ENCODE results near the gene CYS1.

Gene CYS1

DNA sequence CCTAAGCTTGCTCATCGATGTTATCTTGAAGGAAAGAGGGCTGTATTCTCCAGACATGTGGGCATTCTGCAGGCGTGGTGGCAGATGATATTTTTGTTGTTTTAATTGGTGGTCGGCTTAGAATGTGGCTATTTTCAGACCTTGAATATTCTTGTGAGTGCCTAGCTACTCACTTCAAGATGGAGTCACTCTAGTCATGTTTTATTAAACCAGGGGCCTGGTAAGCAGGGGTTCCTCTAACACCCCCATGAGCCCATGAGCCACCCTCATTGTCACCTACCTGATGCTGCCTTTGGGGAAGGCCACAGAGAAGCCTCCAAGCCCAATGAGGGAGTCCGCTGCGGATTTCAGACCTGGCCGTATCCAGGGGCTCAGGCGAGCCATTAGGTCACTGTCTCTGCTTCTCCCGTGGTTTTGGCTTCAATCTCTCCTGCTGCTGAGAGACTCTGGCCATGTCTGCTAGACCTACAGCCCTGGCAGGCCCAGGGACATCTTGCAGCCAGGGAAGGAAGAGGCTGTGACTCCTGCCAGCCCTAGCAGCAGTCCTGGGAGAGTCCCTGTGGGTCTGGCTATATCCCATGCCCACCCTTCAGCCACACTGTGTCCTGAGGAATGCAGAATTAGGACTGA, 53.2 kb downstream of the CYS1 start:
- Histone ChIP-seq H3K27ac (ENCODE audit: low read depth, low read length) (no peak overlapping the region), H3K9ac (ENCODE audit: low read depth in 1 of 2, low read length in 2 of 2) (no peak overlapping the region), H3K4me1 (ENCODE audit: control insufficient read depth in 1 of 2, insufficient read depth in 2 of 2, low read length in 2 of 2) (peaks cover 11 to 29% of the 10 kb centered on the region in 2 donors), H3K4me3 (ENCODE audit: low read depth in 1 of 2, low read length in 2 of 2) (no peak overlapping the region), H3K36me3 (ENCODE audit: control insufficient read depth in 1 of 2, insufficient read depth in 2 of 2, low read length in 2 of 2) (no peaks in the 10 kb centered on the region), H3K27me3 (ENCODE audit: control insufficient read depth in 1 of 2, insufficient read depth in 2 of 2, low read length in 2 of 2) (no peaks in the 10 kb centered on the region), H3K9me3 (ENCODE audit: control insufficient read depth in 1 of 2, low read length in 2 of 2) (no peaks in the 10 kb centered on the region)

DNA sequence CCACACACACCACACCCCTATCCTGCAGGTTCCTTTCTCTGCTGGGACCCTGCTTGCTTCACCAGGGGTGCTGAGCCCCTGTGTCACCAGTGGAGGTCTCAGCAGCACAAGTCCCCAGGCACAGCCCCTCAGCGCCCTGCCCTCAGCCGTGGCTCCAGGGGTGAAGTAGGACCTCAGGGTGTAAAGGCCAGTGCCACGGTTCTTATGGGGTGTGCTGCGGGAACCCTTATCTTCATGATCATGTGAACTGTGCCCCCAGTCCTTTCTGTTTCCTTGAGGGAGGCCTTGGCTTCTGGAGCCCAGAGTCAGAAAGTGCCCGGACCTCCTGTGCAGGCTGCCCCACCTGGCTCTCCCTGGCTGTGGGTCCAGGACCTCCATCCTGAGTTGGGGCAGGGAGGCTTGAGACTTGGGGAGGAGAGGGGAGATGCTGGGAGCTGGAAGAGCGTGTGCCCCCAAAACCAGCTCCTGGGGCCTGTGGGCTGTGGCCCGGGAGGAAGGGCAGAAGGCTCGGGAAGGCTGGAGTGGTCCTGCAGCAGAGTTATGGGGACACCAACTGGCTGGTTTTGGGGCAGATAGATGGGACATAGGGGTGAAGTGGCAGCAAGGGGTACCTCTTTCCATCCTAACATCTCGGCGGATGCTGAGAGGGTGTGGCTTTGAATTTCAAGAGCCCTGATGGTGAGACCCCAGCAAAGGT, 57.1 kb downstream of the CYS1 start:
- Histone ChIP-seq H3K9me3 (ENCODE audit: control insufficient read depth in 1 of 2, low read length in 2 of 2) (no peaks in the 10 kb centered on the region), H3K9ac (ENCODE audit: low read depth in 1 of 2, low read length in 2 of 2) (no peak overlapping the region), H3K36me3 (ENCODE audit: control insufficient read depth in 1 of 2, insufficient read depth in 2 of 2, low read length in 2 of 2) (no peaks in the 10 kb centered on the region), H3K27me3 (ENCODE audit: control insufficient read depth in 1 of 2, insufficient read depth in 2 of 2, low read length in 2 of 2) (no peaks in the 10 kb centered on the region), H3K27ac (ENCODE audit: low read depth, low read length) (no peak overlapping the region), H3K4me1 (ENCODE audit: control insufficient read depth in 1 of 2, insufficient read depth in 2 of 2, low read length in 2 of 2) (peaks cover 11 to 13% of the 10 kb centered on the region in 2 donors), H3K4me3 (ENCODE audit: low read depth in 1 of 2, low read length in 2 of 2) (peak overlapping the region in 1 of 2 donors; percentile 17)

DNA sequence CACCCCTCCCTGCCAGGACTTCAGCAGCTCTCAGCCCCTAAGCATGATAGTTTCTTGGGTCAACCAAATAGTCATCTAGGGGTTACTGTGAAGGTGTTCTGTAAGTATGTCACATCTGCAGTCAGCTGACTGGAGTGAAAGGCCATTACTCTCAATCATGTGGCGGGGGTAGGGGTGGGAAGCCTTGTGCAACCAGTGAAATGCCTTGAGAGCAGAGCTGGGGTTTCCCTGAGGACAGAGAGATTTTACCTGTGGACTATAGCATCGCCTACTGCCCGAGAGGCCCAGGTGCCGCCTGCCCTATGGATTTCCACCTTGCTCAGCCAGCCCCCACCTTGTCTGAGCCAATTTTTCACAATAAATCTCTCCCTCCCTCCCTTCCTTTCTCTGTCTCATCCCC, 57.8 kb downstream of the CYS1 start:
- H3K9me3 ChIP-seq (ENCODE audit: control insufficient read depth in 1 of 2, low read length in 2 of 2) = no peaks in the 10 kb centered on the region
- H3K27me3 ChIP-seq (ENCODE audit: control insufficient read depth in 1 of 2, insufficient read depth in 2 of 2, low read length in 2 of 2) = no peaks in the 10 kb centered on the region
- peak overlapping the region in 1 of 2 donors; percentile 17 for H3K4me3 ChIP-seq (ENCODE audit: low read depth in 1 of 2, low read length in 2 of 2)
- no peak overlapping the region for H3K27ac ChIP-seq (ENCODE audit: low read depth, low read length)
- no peak overlapping the region for H3K9ac ChIP-seq (ENCODE audit: low read depth in 1 of 2, low read length in 2 of 2)
- peaks cover 11 to 13% of the 10 kb centered on the region in 2 donors for H3K4me1 ChIP-seq (ENCODE audit: control insufficient read depth in 1 of 2, insufficient read depth in 2 of 2, low read length in 2 of 2)
- H3K36me3 ChIP-seq (ENCODE audit: control insufficient read depth in 1 of 2, insufficient read depth in 2 of 2, low read length in 2 of 2) = no peaks in the 10 kb centered on the region

DNA sequence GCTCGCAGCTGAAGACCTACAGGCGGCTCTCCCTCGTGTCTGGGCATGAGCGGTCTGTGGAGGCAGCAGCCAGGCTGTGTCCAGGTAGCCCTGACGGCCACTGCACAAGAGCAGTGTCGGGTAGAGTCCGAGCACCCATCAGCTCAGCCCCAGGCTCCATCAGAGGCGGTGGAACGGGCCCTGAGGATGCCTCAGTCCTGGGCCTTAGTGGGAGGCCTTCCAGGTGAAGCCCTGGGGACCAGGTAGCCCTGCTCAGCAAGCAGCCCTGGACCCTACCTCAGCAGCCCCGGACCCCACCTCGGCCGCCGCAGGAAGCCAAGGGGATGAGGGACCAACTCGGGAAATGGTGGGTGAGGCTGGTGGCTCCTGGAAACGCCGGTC, 58.2 kb downstream of the CYS1 start:
- Histone ChIP-seq H3K4me1 (ENCODE audit: control insufficient read depth in 1 of 2, insufficient read depth in 2 of 2, low read length in 2 of 2) (peaks cover 11 to 13% of the 10 kb centered on the region in 2 donors), H3K27ac (ENCODE audit: low read depth, low read length) (no peak overlapping the region), H3K9ac (ENCODE audit: low read depth in 1 of 2, low read length in 2 of 2) (no peak overlapping the region), H3K36me3 (ENCODE audit: control insufficient read depth in 1 of 2, insufficient read depth in 2 of 2, low read length in 2 of 2) (no peaks in the 10 kb centered on the region), H3K27me3 (ENCODE audit: control insufficient read depth in 1 of 2, insufficient read depth in 2 of 2, low read length in 2 of 2) (no peaks in the 10 kb centered on the region), H3K4me3 (ENCODE audit: low read depth in 1 of 2, low read length in 2 of 2) (no peak overlapping the region), H3K9me3 (ENCODE audit: control insufficient read depth in 1 of 2, low read length in 2 of 2) (no peaks in the 10 kb centered on the region)

DNA sequence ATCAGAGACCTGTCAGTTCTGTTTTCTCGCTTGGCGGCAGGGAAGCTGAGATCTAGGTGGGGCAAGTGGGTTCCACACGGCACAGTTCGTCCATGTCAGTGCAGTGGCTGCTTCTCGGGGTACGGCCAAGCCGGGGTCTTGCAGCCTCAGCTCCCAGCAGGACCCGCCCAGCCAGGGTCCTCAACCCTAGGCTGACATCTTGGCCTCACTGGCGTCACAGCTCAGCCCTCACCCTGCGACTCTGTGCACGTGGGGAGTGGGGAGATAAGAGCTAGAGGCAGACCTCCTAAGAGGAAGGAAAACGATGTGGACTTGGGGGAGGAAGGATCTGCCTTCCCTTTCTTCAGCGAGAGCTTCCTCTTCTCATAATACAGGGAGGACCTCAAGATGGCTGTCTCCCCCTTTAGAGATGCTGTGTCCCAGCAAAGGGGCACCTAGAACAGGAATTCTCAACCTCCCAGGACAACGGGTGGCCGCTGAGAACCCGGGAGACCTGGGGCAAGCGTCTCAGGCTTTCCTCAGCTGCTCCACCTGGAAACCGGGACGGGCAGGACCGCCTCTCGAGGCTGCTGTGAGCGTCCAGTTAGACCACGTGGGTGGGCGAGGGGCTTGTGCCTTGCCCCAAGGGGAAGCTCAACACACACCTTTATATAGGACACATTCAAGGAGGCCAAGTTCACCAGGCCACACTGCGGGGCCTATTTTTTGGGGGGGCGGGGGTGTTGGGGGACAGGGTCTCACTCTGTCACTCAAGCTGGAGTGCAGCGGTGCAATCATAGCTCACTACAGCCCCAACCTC, 60.4 kb downstream of the CYS1 start:
- no peak overlapping the region for H3K27ac ChIP-seq (ENCODE audit: low read depth, low read length)
- no peaks in the 10 kb centered on the region for H3K36me3 ChIP-seq (ENCODE audit: control insufficient read depth in 1 of 2, insufficient read depth in 2 of 2, low read length in 2 of 2)
- H3K9ac ChIP-seq (ENCODE audit: low read depth in 1 of 2, low read length in 2 of 2) = no peak overlapping the region
- no peak overlapping the region for H3K4me3 ChIP-seq (ENCODE audit: low read depth in 1 of 2, low read length in 2 of 2)
- peaks cover 11 to 13% of the 10 kb centered on the region in 2 donors for H3K4me1 ChIP-seq (ENCODE audit: control insufficient read depth in 1 of 2, insufficient read depth in 2 of 2, low read length in 2 of 2)
- no peaks in the 10 kb centered on the region for H3K9me3 ChIP-seq (ENCODE audit: control insufficient read depth in 1 of 2, low read length in 2 of 2)
- H3K27me3 ChIP-seq (ENCODE audit: control insufficient read depth in 1 of 2, insufficient read depth in 2 of 2, low read length in 2 of 2) = no peaks in the 10 kb centered on the region

DNA sequence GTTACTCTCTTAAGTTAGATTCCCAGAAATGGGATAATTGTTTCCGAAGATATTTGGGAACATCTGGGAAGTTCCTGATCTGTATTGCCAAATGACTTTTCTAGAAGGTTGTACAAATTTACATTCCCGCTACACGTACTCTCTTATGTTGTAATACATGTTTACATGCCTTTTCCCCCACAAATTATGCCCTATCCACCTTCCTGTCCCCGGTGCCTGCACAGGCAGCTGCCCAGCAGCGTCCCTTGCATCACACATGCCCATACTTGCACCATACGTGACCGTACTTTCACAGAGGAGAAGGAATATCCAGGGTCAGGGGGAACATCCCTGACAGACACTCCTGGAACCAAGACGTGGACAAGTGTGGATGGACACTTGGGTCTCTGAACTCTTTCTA, 61.0 kb downstream of the CYS1 start:
- Histone ChIP-seq H3K36me3 (ENCODE audit: control insufficient read depth in 1 of 2, insufficient read depth in 2 of 2, low read length in 2 of 2) (no peaks in the 10 kb centered on the region), H3K4me3 (ENCODE audit: low read depth in 1 of 2, low read length in 2 of 2) (no peak overlapping the region), H3K9me3 (ENCODE audit: control insufficient read depth in 1 of 2, low read length in 2 of 2) (no peaks in the 10 kb centered on the region), H3K27ac (ENCODE audit: low read depth, low read length) (no peak overlapping the region), H3K4me1 (ENCODE audit: control insufficient read depth in 1 of 2, insufficient read depth in 2 of 2, low read length in 2 of 2) (peaks cover 11 to 13% of the 10 kb centered on the region in 2 donors), H3K27me3 (ENCODE audit: control insufficient read depth in 1 of 2, insufficient read depth in 2 of 2, low read length in 2 of 2) (no peaks in the 10 kb centered on the region), H3K9ac (ENCODE audit: low read depth in 1 of 2, low read length in 2 of 2) (no peak overlapping the region)

DNA sequence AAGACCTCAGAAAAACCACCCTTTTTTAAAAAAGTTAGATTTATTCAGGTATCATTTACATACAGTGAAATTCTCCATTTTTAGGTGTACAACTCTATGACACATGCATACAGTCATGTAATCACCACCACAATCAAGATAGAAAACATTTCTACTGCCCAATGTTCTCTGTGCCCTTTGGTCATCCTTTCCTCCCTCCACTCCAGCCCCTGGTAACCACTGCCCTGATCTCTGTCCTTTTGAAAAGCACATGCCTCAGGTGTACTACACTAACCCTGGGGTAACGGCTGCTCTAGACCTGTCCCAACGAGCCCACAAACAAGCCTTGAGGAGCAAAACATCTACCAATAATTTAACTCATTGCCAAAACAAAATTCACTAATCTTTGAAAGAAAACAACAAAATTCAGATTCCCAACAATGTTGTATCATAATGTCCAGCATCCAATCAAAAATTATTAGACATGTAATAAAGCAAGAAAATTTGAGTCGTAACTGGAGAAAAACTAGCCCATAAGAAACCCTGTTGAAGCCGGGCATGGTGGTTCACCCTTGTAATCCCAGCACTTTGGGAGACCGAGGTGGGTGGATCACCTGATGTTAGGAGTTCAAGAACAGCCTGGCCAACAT, 62.8 kb downstream of the CYS1 start:
- H3K4me3 ChIP-seq (ENCODE audit: low read depth in 1 of 2, low read length in 2 of 2) = no peak overlapping the region
- no peak overlapping the region for H3K27ac ChIP-seq (ENCODE audit: low read depth, low read length)
- no peak overlapping the region for H3K9ac ChIP-seq (ENCODE audit: low read depth in 1 of 2, low read length in 2 of 2)
- no peaks in the 10 kb centered on the region for H3K36me3 ChIP-seq (ENCODE audit: control insufficient read depth in 1 of 2, insufficient read depth in 2 of 2, low read length in 2 of 2)
- H3K27me3 ChIP-seq (ENCODE audit: control insufficient read depth in 1 of 2, insufficient read depth in 2 of 2, low read length in 2 of 2) = no peaks in the 10 kb centered on the region
- H3K9me3 ChIP-seq (ENCODE audit: control insufficient read depth in 1 of 2, low read length in 2 of 2) = no peaks in the 10 kb centered on the region
- H3K4me1 ChIP-seq (ENCODE audit: control insufficient read depth in 1 of 2, insufficient read depth in 2 of 2, low read length in 2 of 2) = peaks cover 0 to under 1% of the 10 kb centered on the region in 2 donors

DNA sequence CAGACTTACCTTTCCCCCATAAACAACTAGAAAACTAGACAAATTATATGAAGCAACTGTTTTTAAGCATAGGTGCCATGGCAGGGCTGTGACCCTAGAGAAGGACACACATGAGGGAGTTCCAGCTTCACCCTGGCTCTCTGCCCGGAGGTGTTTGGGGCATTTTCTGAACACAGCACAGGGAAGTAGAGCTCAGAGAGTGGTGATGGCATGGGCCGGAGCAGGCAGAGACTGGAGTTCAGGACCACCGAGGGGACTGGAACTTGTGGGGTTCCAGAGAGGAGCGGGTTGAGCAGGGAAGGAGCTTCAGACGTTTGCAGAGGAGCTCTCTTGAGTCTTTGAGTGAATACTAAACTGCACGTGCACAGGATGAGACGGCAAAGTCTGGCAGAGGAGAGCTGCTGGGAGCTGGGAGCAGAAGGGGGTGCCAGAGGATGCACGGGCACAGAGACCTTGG, 63.4 kb downstream of the CYS1 start:
- Histone ChIP-seq H3K27ac (ENCODE audit: low read depth, low read length) (no peak overlapping the region), H3K9ac (ENCODE audit: low read depth in 1 of 2, low read length in 2 of 2) (no peak overlapping the region), H3K9me3 (ENCODE audit: control insufficient read depth in 1 of 2, low read length in 2 of 2) (no peaks in the 10 kb centered on the region), H3K27me3 (ENCODE audit: control insufficient read depth in 1 of 2, insufficient read depth in 2 of 2, low read length in 2 of 2) (no peaks in the 10 kb centered on the region), H3K4me3 (ENCODE audit: low read depth in 1 of 2, low read length in 2 of 2) (no peak overlapping the region), H3K36me3 (ENCODE audit: control insufficient read depth in 1 of 2, insufficient read depth in 2 of 2, low read length in 2 of 2) (no peaks in the 10 kb centered on the region), H3K4me1 (ENCODE audit: control insufficient read depth in 1 of 2, insufficient read depth in 2 of 2, low read length in 2 of 2) (no peaks in the 10 kb centered on the region)

DNA sequence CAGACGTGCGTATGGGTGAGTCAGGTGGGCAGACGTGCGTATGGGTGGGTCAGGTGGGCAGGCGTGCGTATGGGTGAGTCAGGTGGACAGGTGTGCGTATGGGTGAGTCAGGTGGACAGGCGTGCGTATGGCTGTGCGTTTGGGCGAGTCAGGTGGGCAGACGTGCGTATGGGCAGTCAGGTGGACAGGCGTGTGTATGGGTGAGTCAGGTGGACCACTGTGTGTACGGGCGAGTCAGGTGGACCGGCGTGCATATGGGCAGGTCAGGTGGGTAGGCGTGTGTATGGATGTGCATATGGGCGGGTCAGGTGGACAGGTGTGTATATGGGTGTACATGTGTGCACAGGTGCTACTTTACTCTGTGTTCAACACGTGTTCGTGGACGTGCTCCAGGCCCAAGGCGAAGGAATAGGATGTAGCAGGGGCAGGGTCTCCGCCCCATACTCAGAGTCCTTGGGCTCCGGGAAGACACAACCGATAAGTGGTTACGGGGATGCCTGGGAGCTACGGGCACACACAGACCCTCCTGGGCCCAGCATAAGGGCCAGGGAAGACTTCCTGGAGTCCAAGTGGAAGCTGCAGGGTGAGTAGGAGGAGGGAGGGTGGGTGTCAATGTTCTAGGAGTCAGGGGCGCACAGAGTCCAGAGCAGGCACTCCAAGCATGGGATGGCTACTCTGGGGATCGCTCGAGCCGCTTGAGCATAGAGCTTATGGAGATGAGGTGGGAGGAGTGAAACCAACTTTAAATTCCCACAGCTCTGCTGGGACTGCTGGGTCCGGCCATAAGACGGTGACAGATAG, 64.0 kb downstream of the CYS1 start:
- Histone ChIP-seq H3K9me3 (ENCODE audit: control insufficient read depth in 1 of 2, low read length in 2 of 2) (no peaks in the 10 kb centered on the region), H3K9ac (ENCODE audit: low read depth in 1 of 2, low read length in 2 of 2) (no peak overlapping the region), H3K27me3 (ENCODE audit: control insufficient read depth in 1 of 2, insufficient read depth in 2 of 2, low read length in 2 of 2) (no peaks in the 10 kb centered on the region), H3K36me3 (ENCODE audit: control insufficient read depth in 1 of 2, insufficient read depth in 2 of 2, low read length in 2 of 2) (no peaks in the 10 kb centered on the region), H3K27ac (ENCODE audit: low read depth, low read length) (no peak overlapping the region), H3K4me3 (ENCODE audit: low read depth in 1 of 2, low read length in 2 of 2) (no peak overlapping the region), H3K4me1 (ENCODE audit: control insufficient read depth in 1 of 2, insufficient read depth in 2 of 2, low read length in 2 of 2) (no peaks in the 10 kb centered on the region)

Data from duodenal mucosa (tissue), 2 donors.